TTC549 (cell line): ENCODE results near the gene NLK.
"Not testable (repeated sequence)": the region's sequence is repeated elsewhere in the genome, so short reads cannot be mapped to it uniquely, and the experiment has no call there.

Experiments
- FAIRE-seq: peaks from 2 replicates; lab custom pipeline; 2012; peaks lifted over from hg19 to GRCh38; lab: Jason Lieb, UNC

NLK gene

GRCh38 chr17:28233872-28234856 lies 191.7 kb downstream of the NLK start:
- not testable (repeated sequence) for FAIRE-seq

GRCh38 chr17:28235066-28235700 lies 192.7 kb downstream of the NLK start:
- FAIRE-seq, result not testable (repeated sequence)

GRCh38 chr17:28236033-28236653 lies 193.7 kb downstream of the NLK start:
- FAIRE-seq, result not testable (repeated sequence)

- FAIRE-seq, result not testable (repeated sequence)
Measured at GRCh38 chr17:28238547-28239270, 196.2 kb downstream of the NLK start.

- FAIRE-seq, result no peak
Measured at GRCh38 chr17:28239271-28239624, 196.8 kb downstream of the NLK start.

- no peak for FAIRE-seq
Measured at GRCh38 chr17:28240688-28241340, 198.3 kb downstream of the NLK start.

- no peak for FAIRE-seq
Measured at GRCh38 chr17:28242791-28243190, 200.3 kb downstream of the NLK start.

- not testable (repeated sequence) for FAIRE-seq
Measured at GRCh38 chr17:28243268-28243667, 200.8 kb downstream of the NLK start.

GRCh38 chr17:28244446-28244845 lies 202.0 kb downstream of the NLK start:
- FAIRE-seq, result no peak
